C4-2B (cell line): ENCODE measurements around the gene SCAP.

ENCODE experiments used
- ZFX ChIP-seq: fragments of 450-650 bp; IDR thresholded peaks from 2 replicates; pipeline ENCODE4 v1.6.1; 2017
- TF ChIP-seq, protein P1 (sequence below): fragments of 450-650 bp; conservative IDR thresholded peaks from 2 replicates; pipeline ENCODE4 v1.5.1; 2017; ENCODE audit warnings: mild to moderate bottlenecking

DNA sequence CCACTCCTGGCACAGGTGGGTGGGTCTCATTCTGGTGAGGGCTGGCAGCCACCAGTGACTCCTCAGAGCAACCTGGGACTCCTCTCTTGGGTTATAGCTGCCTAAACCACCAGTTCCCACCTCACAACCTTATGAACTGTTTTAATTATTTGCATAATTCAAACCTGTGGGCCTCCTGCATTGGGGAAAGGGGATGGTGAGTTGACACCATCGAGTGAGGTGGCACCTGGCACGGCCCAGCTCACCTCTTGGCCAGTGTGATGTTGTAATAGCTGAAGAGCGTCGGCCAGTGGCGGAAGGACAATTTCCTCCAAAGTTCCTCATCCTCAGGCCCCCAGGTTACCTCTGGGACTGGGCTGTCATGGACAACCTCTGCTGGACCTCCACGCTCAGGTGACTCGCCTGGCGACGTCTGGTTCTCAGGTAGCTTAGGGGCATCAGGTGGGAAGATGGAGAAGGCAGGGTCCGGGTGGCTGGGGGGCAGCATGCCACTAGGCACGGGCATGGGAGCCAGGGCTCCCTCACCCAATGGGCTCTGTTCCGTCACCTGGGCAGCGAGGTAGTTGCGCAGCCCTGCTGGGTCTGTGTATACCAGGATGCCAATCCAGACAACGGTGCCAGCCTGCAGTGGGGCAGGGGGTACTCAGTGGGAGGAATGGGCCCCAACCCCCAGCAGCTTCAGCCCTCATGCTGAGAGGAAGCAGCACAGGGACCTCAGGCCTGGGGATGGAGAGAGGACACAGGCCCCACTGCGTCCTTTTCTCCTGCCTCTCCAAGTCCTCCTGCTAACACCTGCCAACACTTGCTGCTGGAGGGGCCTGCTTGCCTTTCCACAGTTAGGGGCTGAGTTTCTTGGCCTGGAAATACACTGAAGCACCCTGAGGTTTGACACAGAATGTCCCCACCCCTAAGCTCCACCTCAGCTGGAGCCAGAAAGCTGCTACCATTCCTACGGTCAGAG is 56.4 kb downstream of the SCAP start:
- TF ChIP-seq, protein P1, sequence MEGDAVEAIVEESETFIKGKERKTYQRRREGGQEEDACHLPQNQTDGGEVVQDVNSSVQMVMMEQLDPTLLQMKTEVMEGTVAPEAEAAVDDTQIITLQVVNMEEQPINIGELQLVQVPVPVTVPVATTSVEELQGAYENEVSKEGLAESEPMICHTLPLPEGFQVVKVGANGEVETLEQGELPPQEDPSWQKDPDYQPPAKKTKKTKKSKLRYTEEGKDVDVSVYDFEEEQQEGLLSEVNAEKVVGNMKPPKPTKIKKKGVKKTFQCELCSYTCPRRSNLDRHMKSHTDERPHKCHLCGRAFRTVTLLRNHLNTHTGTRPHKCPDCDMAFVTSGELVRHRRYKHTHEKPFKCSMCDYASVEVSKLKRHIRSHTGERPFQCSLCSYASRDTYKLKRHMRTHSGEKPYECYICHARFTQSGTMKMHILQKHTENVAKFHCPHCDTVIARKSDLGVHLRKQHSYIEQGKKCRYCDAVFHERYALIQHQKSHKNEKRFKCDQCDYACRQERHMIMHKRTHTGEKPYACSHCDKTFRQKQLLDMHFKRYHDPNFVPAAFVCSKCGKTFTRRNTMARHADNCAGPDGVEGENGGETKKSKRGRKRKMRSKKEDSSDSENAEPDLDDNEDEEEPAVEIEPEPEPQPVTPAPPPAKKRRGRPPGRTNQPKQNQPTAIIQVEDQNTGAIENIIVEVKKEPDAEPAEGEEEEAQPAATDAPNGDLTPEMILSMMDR: no peak; the same call in 1 of the 2 replicates
- TF ChIP-seq ZFX: no peak
